Measurements from ENCODE around the gene S100A14.

Gene S100A14

DNA sequence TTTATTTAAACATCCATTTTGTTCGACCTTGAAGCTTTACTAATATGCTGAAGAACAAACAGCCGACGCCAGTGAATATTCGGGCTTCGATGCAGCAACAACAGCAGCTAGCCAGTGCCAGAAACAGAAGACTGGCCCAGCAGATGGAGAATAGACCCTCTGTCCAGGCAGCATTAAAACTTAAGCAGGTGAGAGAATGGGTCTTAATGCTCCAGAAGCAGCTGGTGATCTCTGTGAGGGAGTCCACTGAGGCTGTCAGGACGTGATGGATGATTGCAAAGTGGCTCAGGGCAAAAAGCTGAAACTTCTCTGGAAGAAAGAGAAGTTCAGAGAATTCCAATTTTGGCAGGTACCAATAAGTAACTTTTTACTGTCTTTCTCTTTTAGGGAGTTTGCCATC, 22.1 kb upstream of the S100A14 start:
- DNase-seq: no peak

- DNase-seq: no peak
These were observed 20.2 kb upstream of the S100A14 start for GRCh38 chr1:153636312-153636711.

DNA sequence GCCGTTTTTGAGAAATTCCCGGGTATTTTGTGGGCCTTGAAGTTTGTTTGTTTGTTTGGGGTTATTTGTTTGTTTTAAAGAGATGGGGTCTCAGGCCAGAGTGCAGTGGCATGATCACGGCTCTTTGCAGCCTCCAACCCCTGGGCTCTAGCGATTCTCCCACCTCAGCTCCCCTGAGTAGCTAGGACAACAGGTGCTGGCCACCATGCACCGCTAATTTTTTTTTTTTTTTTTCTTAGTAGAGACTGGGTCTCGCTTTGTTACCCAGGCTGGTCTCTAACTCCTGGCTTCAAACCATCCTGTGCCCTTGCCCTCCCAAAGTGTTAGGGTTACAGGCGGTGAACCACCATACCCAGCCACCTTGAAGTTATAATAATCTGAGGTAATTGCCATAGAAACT, 19.7 kb upstream of the S100A14 start:
- DNase-seq: no peak

- DNase-seq: peak; percentile 98
These were observed 17.9 kb upstream of the S100A14 start, which contains the start of gene CHTOP for GRCh38 chr1:153633754-153634665. CHTOP (plus strand) TSS chr1:153634066; CDS start chr1:153636589, 2,523 bp downstream.

- peak; percentile 54 for DNase-seq
These were observed 17.1 kb upstream of the S100A14 start for GRCh38 chr1:153633161-153633753.

DNA sequence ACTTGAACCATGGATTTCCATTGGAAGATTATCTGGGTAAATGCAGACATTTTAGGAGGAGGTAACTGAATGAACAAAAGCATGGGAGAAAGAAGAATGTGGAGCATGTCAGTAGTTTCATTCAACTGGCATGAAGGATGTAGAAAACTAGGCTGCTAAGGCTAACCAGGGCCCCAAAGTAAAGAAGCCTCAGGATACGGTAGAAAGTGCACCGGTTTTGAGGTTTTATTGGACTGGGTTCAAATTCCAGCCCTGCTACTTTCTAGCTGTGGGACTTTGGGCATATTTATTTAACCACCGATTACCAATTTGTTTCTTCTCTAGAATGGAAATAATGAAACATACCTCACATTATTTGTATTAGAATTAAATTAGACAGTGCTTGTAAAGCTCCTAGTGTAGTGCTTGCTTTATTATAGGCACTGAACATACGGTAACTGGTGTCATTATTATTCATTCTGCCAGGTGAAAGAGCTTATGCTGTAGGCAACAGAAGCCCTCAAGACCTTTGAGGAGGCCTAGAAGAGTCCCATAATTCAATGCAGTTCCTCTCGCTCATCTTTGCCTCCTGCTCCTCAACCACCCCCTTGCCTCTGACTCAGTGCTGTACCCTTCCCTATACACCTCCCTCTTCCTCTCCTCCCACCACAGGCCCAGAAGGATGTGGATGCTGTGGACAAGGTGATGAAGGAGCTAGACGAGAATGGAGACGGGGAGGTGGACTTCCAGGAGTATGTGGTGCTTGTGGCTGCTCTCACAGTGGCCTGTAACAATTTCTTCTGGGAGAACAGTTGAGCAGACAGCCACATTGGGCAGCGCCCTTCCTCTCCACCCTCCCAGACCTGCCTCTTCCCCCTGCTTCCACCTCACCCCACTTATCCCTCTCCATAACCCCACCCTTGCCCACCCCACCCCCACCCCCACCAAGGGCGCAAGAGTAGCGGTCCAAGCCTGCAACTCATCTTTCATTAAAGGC, 15.2 kb upstream of the S100A14 start:
- DNase-seq: no peak

DNA sequence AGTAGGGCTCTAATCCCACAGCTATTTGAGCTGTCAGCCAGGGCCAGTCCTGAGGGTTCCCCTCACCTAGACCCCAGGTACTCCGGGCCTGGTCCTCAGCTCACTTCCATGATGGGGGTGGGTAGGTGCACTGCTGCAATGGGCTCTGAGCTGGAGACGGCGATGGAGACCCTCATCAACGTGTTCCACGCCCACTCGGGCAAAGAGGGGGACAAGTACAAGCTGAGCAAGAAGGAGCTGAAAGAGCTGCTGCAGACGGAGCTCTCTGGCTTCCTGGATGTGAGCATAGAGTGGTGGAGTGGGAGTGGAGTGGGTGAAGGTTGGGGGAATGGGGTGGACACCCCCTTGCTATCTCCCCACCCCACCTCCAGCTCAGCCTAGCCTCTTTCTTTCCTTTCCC, 14.3 kb upstream of the S100A14 start:
- DNase-seq: no peak

- no peak for DNase-seq
These were observed 13.8 kb upstream of the S100A14 start for GRCh38 chr1:153629971-153630370.

DNA sequence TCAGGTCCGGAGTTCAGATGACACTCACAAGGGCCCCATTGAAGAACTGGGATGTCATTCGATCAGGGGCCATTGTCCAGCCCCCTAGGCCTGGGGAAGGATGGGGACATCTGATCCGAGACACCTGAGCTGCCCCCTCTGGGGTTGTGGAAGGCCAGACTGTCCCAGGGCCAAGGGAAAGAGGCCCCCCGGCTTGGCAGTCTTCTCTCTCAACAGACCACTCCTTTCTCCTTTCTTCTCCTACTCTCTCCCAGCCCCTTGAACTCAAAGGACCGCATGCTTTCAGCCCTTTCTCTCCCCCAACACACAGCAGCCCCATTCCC, 13.2 kb upstream of the S100A14 start:
- no peak for DNase-seq

- no peak for DNase-seq
These were observed 12.7 kb upstream of the S100A14 start for GRCh38 chr1:153628638-153629342.

DNA sequence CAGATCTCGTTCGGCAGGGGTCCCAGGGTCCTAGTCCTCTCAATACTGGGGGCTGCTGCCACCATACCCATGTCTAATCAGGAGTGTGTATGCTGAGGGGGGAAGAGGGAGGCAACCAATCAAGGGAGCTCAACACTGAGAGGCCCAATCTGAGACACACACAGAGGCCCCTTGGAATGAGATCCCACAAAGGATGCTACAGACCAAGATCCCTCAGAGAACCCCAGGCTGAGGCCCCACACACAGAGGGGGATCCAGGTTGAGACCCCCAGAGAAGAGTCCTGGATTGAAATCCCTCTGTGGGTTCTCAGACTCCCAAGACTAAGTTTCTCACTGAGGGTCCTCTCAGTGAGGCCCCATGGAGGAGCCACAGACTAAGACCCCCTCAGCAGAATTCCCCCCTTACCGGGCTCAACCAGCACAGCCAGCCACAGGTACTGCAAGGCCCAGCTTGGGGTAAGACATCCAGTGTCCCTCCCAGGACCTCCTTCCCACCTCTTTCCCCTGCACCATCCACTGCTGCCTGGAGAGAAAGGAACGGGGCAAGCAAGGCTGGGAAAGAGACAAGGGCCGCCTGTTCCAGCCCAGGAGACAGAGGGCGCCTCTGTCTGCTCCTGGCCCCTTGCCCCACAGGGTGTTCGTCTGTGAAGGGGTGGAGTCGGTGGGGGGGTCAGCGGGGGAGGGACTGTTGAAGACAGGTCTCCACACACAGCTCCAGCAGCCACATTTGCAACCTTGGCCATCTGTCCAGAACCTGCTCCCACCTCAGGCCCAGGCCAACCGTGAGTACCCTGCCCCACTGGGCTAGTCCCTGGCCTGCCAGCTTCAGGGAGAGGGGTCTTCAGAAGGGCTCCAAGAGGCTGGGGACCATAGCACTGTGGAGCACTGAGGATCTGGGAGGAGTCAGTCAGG, 11.8 kb upstream of the S100A14 start, which contains the start of gene S100A1:
TSS of gene S100A1 (plus strand) at position 720 of the 912 bp plus-strand sequence. CDS start 2,088 bp downstream, outside the sequence.
- DNase-seq: no peak

DNA sequence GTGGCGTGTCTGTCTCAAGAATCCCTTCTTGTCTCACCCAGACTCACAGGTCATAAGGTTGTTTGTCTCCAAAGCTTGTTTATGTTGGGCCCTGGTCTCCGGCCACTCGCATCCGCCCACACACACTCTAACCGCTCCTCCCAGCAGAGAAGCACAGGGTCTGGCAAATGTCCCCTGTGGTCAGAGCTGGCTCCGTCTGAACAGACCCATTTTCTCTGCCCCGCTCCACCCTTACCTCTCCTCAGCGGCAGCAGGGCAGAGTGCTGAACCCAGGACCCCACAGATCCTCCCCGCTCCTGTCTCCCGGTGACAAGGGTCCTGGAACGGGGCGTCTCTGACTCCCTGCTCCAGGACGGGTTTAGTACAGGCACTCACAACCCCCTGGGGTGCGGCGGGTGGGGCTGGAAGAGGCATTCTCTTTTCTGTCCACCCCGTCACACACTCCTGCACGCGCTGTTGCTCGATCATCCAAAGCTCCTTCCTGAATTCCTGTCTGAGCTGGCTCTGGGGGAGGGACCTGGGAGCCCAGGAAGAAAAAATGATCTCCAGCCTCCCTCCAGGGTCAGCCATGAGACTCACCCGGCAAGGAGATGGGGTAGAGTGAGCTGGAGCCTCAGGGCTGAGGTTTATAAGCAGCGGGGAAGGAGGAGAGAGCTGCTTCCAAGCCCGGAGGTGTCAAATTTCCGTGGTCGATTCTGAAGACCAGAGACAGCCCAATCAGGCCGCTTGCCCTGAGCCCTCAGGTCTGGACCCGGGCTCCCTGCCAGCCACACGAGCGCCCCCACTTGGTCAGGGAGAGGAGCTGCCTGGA, 11.0 kb upstream of the S100A14 start, which contains the start of gene S100A13:
TSS of gene S100A13 (minus strand) at position 602 of the 811 bp plus-strand sequence. CDS start 1,033 bp downstream, outside the sequence.
- DNase-seq: peak; percentile 79

DNA sequence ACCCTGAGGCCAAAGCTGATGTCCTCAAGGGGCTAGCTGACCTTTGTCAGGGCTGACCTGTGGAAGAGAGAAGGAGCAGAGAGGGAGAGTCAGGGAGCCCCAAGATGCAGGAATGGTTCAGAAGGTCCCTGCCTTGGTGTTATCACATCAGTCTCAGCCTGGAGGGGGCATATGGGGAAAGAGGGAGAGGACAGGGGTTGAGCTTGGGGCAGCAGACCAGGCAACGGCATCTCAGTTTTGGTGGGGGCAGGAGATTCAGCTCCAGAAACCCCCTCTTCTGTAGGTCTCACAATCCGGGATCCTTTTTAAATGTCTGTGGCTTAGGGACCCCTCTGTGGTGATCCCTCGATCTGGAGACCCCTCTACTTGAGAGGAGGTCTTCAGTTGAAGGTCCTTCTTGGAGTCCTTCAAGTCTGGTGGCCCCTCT, 10.4 kb upstream of the S100A14 start:
- DNase-seq: no peak

DNA sequence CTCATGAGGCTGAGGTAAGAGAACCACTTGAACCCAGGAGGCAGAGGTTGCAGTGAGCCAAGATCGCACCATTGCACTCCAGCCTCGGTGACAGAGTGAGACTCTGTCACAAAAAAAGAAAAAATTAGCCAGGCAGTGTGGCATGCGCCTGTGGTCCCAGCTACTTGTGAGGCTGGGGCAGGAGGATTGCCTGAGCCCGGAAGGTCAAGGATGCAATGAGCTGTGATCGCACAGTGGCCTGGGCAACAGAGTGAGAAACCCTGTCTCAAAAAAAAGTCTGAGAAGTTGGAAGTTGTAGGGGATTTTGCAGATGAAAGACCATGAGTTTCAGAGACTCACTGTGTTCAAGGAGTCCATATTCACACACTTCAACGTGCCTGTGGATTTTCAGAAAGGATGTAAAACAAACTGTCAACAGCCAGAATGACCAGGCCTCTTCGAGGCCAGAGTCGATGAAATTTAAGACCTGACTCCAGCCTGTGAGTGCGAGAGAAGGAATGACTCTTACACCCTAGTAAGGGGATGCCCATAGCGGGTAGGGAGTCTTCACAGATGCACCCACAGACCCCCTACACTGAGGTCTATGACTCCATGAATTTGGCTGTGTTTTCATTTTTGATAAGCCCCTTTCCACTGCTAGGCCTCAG, 9.0 kb upstream of the S100A14 start:
- DNase-seq: no peak

DNA sequence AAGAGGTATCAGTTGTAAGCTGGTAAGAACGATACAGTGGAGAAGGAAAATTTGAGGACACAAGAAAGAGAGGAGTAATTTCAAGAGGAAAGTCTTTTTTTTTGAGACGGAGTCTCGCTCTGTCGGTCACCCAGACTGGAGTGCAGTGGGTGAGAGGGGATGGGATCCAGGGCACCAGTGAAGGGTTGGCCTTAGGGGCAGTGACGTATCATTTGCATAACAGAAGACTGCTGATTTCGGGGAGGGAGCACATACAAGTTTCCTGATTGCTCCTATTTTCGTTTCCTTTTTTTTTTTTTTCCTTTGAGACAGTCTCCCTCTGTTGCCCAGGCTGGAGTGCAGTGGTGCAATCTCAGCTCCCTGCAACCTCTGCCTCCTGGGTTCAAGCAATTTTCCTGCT, 7.0 kb upstream of the S100A14 start:
- no peak for DNase-seq

GRCh38 chr1:153619171-153619570, 3.0 kb upstream of the S100A14 start:
- no peak for DNase-seq

GRCh38 chr1:153617663-153618062, 1.5 kb upstream of the S100A14 start:
- DNase-seq: no peak

DNA sequence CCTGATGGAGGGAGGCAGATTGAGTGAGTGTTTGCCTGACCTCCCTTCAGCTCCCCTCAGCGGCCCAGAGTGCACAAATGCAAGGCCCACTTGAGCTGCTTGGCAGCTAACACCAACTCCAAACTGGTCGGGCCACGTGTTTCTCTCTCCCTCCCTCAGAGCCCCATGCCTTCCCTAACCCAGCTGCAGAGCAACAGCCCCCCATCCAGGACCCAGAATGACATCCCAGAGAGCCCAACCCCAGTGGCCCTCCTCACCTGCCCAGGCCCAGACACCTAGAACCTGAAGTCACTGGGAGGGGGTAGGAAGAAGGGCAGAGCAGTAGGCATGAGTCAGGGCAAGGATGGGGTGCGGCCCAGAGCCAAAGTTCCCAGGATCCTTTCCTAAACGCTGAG, 789 bp upstream of the S100A14 start:
- no peak for DNase-seq

DNA sequence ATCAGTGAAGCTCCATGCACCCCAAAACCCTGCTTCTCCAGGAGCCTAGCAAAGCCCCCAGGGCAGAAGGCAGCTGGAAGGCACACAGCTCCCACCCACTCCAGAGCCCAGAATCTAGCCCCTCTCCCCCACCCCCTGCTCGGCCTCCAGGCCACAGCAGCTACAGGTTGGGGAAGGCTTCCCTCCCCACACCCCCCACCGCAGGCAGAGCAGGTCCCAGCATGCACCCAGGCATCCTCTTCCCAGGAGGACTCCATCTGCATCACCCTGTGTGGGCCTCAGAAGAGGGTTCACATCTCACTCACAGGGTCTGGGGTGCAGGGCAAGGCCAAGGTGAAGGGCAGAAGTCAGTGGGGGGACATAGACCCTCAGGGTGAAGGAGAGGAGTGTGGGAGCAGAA, 719 bp downstream of the S100A14 start:
- no peak for DNase-seq

- no peak for DNase-seq
These were observed 1.2 kb downstream of the S100A14 start for GRCh38 chr1:153614906-153615305.
